ENCODE data around the gene STRADA. TPM values are rescaled to one million over a fixed set of nuclear protein-coding genes. Genes with fewer than 3 reads are reported as not detected.
"Not testable (repeated sequence)": the region's sequence is repeated elsewhere in the genome, so short reads cannot be mapped to it uniquely, and the experiment has no call there.

Gene STRADA
- total RNA-seq, 3 donors from 2014 or later (not counting 1 experiment from before 2014, with no cell fraction given): 72.6 to 83.1 (median 78.2) TPM

DNA sequence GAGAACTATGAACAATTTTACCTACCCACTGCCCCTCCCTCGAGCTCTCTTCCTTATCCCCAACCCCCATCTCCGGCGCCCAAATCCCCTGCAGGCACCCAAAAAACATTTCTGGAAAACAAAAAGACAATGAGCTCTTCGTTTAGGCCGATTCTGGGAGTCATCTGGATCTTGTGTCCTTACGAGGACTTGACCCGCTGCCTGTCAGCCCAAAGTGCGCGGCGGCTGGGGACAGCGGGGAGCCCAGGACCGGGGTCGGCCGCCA lies 524 bp downstream of the STRADA start:
- no peaks in the 10 kb centered on the region for H3K9me3 ChIP-seq (ENCODE audit: control insufficient read depth, insufficient read depth, low read length)
- Mint-ChIP-seq H3K9me3 (no peaks in the 10 kb centered on the region), H3K27ac (peak overlapping the region; percentile 96 to 97), H3K36me3 (no peaks in the 10 kb centered on the region), H3K4me1 (peaks cover 25 to 27% of the 10 kb centered on the region in 2 donors), H3K4me3 (peak overlapping the region; percentile 94), H3K27me3 (ENCODE audit: low read depth in 2 of 2) (no peaks in the 10 kb centered on the region)
- H3K4me1 ChIP-seq (ENCODE audit: control insufficient read depth, insufficient read depth, low read length): peaks cover 22% of the 10 kb centered on the region
- DNase-seq (no peak), ATAC-seq (no peak)
- peak overlapping the region; percentile 81 for H3K27ac ChIP-seq (ENCODE audit: low read length)
- peak overlapping the region; percentile 77 for H3K4me3 ChIP-seq (ENCODE audit: low read length)
- TF ChIP-seq, protein P1, sequence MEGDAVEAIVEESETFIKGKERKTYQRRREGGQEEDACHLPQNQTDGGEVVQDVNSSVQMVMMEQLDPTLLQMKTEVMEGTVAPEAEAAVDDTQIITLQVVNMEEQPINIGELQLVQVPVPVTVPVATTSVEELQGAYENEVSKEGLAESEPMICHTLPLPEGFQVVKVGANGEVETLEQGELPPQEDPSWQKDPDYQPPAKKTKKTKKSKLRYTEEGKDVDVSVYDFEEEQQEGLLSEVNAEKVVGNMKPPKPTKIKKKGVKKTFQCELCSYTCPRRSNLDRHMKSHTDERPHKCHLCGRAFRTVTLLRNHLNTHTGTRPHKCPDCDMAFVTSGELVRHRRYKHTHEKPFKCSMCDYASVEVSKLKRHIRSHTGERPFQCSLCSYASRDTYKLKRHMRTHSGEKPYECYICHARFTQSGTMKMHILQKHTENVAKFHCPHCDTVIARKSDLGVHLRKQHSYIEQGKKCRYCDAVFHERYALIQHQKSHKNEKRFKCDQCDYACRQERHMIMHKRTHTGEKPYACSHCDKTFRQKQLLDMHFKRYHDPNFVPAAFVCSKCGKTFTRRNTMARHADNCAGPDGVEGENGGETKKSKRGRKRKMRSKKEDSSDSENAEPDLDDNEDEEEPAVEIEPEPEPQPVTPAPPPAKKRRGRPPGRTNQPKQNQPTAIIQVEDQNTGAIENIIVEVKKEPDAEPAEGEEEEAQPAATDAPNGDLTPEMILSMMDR (IDR thresholded peaks at IDR 0.05): no peak
- 0% methylated on average over 14 of the region's 14 CpGs for WGBS (ENCODE audit: insufficient coverage)
- peaks cover 5% of the 10 kb centered on the region for H3K36me3 ChIP-seq (ENCODE audit: control insufficient read depth, insufficient read depth, low read length)
- no peaks in the 10 kb centered on the region for H3K27me3 ChIP-seq (ENCODE audit: control insufficient read depth, insufficient read depth, low read length)
- intact Hi-C loops (cut with micrococcal nuclease): loop anchor here (1.0 kb wide), 2 partner anchors 32 to 44 kb away; partner anchors contain the start of gene CCDC47

DNA sequence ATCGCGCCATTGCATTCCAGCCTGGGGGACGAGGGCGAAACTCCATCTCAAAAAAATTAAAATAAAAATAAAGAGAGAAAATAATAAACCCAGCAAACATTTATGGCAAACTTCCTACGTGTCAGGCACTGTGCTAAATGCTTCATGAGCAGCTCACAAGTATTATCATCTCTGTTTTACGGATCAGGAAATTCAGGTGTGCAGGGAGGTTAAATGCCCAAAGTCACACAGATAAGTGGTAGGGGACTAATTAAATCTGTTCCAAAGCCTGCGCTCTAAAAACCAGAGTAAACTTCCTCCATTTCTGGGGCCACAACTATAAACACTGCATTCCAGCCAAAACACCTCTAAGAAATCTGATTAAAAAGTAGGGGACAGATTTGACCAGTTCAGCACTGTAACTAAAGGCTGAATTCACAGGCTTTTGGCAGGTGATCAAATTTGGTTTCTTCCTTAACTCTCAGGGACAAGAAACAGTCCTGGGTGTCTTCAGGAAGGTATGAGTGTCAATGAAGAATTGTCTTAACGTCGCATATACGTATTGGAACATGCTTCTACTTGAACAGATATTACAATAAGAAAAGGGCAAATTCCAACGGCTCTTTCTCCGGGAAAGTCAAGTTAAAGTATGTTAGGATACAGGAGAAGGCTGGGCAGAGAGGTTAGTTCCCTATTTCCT lies 996 bp downstream of the STRADA start:
- peak in 1 of 2 donors; percentile 41 for DNase-seq
- Mint-ChIP-seq H3K4me1 (peaks cover 26 to 27% of the 10 kb centered on the region in 2 donors), H3K36me3 (no peaks in the 10 kb centered on the region), H3K4me3 (peak overlapping the region; percentile 94), H3K27ac (peak overlapping the region; percentile 96 to 97), H3K9me3 (no peaks in the 10 kb centered on the region), H3K27me3 (ENCODE audit: low read depth in 2 of 2) (no peaks in the 10 kb centered on the region)
- intact Hi-C loops (cut with micrococcal nuclease): loop anchor here (1.0 kb wide), 2 partner anchors 33 to 43 kb away; partner anchors contain the start of gene CCDC47
- H3K4me1 ChIP-seq (ENCODE audit: control insufficient read depth, insufficient read depth, low read length): peaks cover 22% of the 10 kb centered on the region
- TF ChIP-seq, protein P1 (IDR thresholded peaks at IDR 0.05): no peak
- 26% methylated on average over 8 of the region's 12 CpGs for WGBS (ENCODE audit: insufficient coverage)
- ATAC-seq: no peak
- peak overlapping the region; percentile 77 for H3K4me3 ChIP-seq (ENCODE audit: low read length)
- H3K27ac ChIP-seq (ENCODE audit: low read length): peak overlapping the region; percentile 81
- peaks cover 1% of the 10 kb centered on the region for H3K36me3 ChIP-seq (ENCODE audit: control insufficient read depth, insufficient read depth, low read length)
- no peaks in the 10 kb centered on the region for H3K9me3 ChIP-seq (ENCODE audit: control insufficient read depth, insufficient read depth, low read length)
- H3K27me3 ChIP-seq (ENCODE audit: control insufficient read depth, insufficient read depth, low read length): no peaks in the 10 kb centered on the region

DNA sequence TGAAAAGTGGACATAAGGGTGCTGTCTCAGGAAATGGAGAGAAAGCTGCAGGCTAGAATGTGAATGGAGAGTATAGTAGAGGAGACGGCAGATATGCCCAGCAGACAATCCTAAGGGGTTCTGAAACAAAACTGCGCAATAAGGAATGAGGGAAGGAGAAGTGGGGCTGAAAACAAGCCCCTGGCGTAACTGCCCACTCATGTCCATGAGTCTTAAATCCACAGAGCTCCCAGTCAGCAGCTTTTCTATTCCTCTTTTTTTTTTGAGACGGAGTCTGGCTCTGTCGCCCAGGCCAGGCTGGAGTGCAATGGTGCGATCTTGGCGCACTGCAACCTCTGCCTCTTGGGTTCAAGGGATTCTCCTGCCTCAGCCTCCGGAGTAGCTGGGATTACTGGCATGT lies 5.9 kb downstream of the STRADA start:
- H3K27me3 ChIP-seq (ENCODE audit: control insufficient read depth, insufficient read depth, low read length): no peaks in the 10 kb centered on the region
- H3K36me3 Mint-ChIP-seq: no peaks in the 10 kb centered on the region
- peaks cover 3% of the 10 kb centered on the region for H3K36me3 ChIP-seq (ENCODE audit: control insufficient read depth, insufficient read depth, low read length)
- H3K4me3 ChIP-seq (ENCODE audit: low read length): no peak overlapping the region
- peaks cover 12 to 15% of the 10 kb centered on the region in 2 donors for H3K4me1 Mint-ChIP-seq
- ATAC-seq: no peak
- H3K27ac ChIP-seq (ENCODE audit: low read length): no peak overlapping the region
- DNase-seq: no peak
- 99% methylated on average over 8 of the region's 8 CpGs for WGBS (ENCODE audit: insufficient coverage)
- TF ChIP-seq, protein P1 (IDR thresholded peaks at IDR 0.05): no peak
- peaks cover 7% of the 10 kb centered on the region for H3K4me1 ChIP-seq (ENCODE audit: control insufficient read depth, insufficient read depth, low read length)
- H3K27ac Mint-ChIP-seq: no peak overlapping the region
- no peaks in the 10 kb centered on the region for H3K27me3 Mint-ChIP-seq (ENCODE audit: low read depth in 2 of 2)
- no peaks in the 10 kb centered on the region for H3K9me3 ChIP-seq (ENCODE audit: control insufficient read depth, insufficient read depth, low read length)
- H3K4me3 Mint-ChIP-seq: no peak overlapping the region
- intact Hi-C loops (cut with micrococcal nuclease): no loop called here
- H3K9me3 Mint-ChIP-seq: no peaks in the 10 kb centered on the region

DNA sequence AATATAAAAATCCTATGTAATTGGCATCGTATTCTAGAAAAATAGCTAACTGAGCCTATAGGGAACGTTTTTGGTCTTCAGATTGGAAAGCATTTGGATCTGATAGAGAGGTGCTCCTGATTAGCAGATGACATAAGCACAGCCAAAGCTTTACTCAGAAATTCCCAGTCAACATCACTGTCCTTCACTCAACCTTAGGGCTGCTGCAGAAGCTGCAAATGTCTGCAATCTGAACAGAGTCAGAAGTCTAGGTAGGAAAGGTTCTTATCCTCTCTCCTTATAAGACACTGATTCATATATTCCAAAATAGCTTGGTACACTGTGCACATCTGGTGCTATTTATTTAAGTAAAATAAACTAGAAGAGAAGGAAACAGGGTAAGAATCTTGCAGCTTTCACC lies 19.2 kb downstream of the STRADA start:
- no peak overlapping the region for H3K27ac ChIP-seq (ENCODE audit: low read length)
- H3K9me3 ChIP-seq (ENCODE audit: control insufficient read depth, insufficient read depth, low read length): no peaks in the 10 kb centered on the region
- whole genome bisulfite sequencing (ENCODE audit: insufficient coverage): no CpG with 5 or more reads among the region's 2 CpGs
- intact Hi-C loops (cut with micrococcal nuclease): no loop called here
- H3K27me3 ChIP-seq (ENCODE audit: control insufficient read depth, insufficient read depth, low read length): no peaks in the 10 kb centered on the region
- Mint-ChIP-seq H3K4me3 (no peak overlapping the region), H3K4me1 (peaks cover 5 to 6% of the 10 kb centered on the region in 2 donors), H3K36me3 (no peaks in the 10 kb centered on the region), H3K9me3 (no peaks in the 10 kb centered on the region), H3K27me3 (ENCODE audit: low read depth in 2 of 2) (no peaks in the 10 kb centered on the region), H3K27ac (peak overlapping the region in 1 of 2 donors; percentile 43)
- ATAC-seq (no peak), DNase-seq (no peak)
- no peaks in the 10 kb centered on the region for H3K4me1 ChIP-seq (ENCODE audit: control insufficient read depth, insufficient read depth, low read length)
- H3K4me3 ChIP-seq (ENCODE audit: low read length): no peak overlapping the region
- TF ChIP-seq, protein P1 (IDR thresholded peaks at IDR 0.05): no peak
- peaks cover 19% of the 10 kb centered on the region for H3K36me3 ChIP-seq (ENCODE audit: control insufficient read depth, insufficient read depth, low read length)

DNA sequence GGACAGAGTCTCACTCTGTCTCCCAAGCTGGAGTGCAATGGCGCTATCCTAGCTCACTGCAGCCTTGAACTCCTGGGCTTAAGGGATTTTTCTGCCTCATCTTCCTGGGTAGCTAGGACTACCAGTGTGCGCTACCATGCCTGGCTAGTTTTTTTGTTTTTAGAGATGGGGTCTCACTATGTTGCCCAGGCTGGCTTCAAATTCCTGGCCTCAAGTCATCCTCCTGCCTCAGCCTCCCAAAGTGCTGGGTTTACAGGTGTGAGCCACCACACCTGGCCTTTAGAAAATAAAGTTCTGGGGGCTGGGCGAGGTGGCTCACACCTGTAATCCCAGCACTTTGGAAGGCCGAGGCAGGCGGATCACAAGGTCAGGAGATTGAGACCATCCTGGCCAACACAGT lies 21.4 kb downstream of the STRADA start:
- H3K36me3 Mint-ChIP-seq; DNase-seq; H3K4me3 ChIP-seq (ENCODE audit: low read length); H3K27me3 Mint-ChIP-seq (ENCODE audit: low read depth in 2 of 2); H3K4me3 Mint-ChIP-seq; H3K9me3 Mint-ChIP-seq; H3K27ac Mint-ChIP-seq; H3K4me1 ChIP-seq (ENCODE audit: control insufficient read depth, insufficient read depth, low read length); ATAC-seq; H3K4me1 Mint-ChIP-seq; H3K9me3 ChIP-seq (ENCODE audit: control insufficient read depth, insufficient read depth, low read length); intact Hi-C loops (cut with micrococcal nuclease); H3K27ac ChIP-seq (ENCODE audit: low read length); H3K27me3 ChIP-seq (ENCODE audit: control insufficient read depth, insufficient read depth, low read length): not testable (repeated sequence)
- 98% methylated on average over 5 of the region's 5 CpGs for WGBS (ENCODE audit: insufficient coverage)
- peaks cover 16% of the 10 kb centered on the region for H3K36me3 ChIP-seq (ENCODE audit: control insufficient read depth, insufficient read depth, low read length)

Data from natural killer cell (primary cell).